Endothelial cell of umbilical vein (primary cell): ENCODE results near the gene JPH2. TPM values are rescaled to one million over a fixed set of nuclear protein-coding genes. Genes with fewer than 3 reads are reported as not detected.

Source experiments
- BruUV-seq: library from RNA; stranded (reverse); fragments of 400-500 nt; replicated peaks from 2 replicates; lab custom pipeline; 2021; lab: Mats Ljungman, UMichigan
- CTCF ChIA-PET: fragments of 300-600, 350-600 bp; sonication (Branson Sonifier 250); formaldehyde crosslinking; loops from one replicate; lab custom pipeline; 2021; ENCODE audit warnings: antibody characterized with exemption, inconsistent platforms; lab: Charles Lee
- POLR2A ChIA-PET: fragments of 300-600, 350-600 bp; sonication (Branson Sonifier 250); formaldehyde crosslinking; loops from one replicate; lab custom pipeline; 2021; ENCODE audit warnings: antibody characterized with exemption, inconsistent platforms; lab: Charles Lee
- DNase-seq: peaks from one replicate; pipeline ENCODE4 v3.0.0-alpha.2; 2011; ENCODE audit warnings: low read depth, low spot score
- FAIRE-seq: peaks from 2 replicates; lab custom pipeline; 2011; peaks lifted over from hg19 to GRCh38; lab: Jason Lieb, UNC
- H2AFZ ChIP-seq: 2 replicates; pipeline ENCODE4 v1.6.0; 2012; ENCODE audit warnings: low read depth, low read length, control low read depth, inconsistent platforms
- H3K27ac ChIP-seq: 2 replicates; pipeline ENCODE4 v1.5.1; 2011; ENCODE audit warnings: low read depth, mild to moderate bottlenecking, control low read depth, low read length, moderate library complexity; ENCODE audit not compliant: insufficient read depth
- H3K27me3 ChIP-seq, 2 experiments: 2 replicates each; pipeline versions ENCODE4 v1.6.0 to v1.6.1; 2011; ENCODE audit warnings: low read length in 2 of 2, mixed read lengths in 1 of 2; ENCODE audit not compliant: control insufficient read depth in 2 of 2, insufficient read depth in 2 of 2
- H3K36me3 ChIP-seq, 2 experiments: 2 replicates in 1 of 2; 3 replicates in 1 of 2; pipeline ENCODE4 v1.5.1; 2011; ENCODE audit warnings: low read length in 2 of 2, mild to moderate bottlenecking in 1 of 2, moderate library complexity in 1 of 2; ENCODE audit not compliant: control insufficient read depth in 2 of 2, insufficient read depth in 2 of 2; ENCODE audit errors: extremely low read depth in 1 of 2
- H3K4me1 ChIP-seq: 3 replicates; pipeline ENCODE4 v1.5.1; 2011; ENCODE audit warnings: mild to moderate bottlenecking, low read length; ENCODE audit not compliant: control insufficient read depth, insufficient read depth; ENCODE audit errors: extremely low read depth
- H3K4me2 ChIP-seq: 2 replicates; pipeline ENCODE4 v1.6.1; 2011; ENCODE audit warnings: low read length, control low read depth, mixed read lengths; ENCODE audit not compliant: insufficient read depth
- H3K4me3 ChIP-seq, 3 experiments: fragments of 200-600 bp in 1 of 3; sonication (generic), shearing (Covaris generic) in 1 of 3; replicated peaks in 1 of 3; 2 replicates each; pipeline ENCODE4 v1.5.1; 2011 to 2016; ENCODE audit warnings: control low read depth in 3 of 3, low read length in 3 of 3, mild to moderate bottlenecking in 2 of 3, inconsistent platforms in 1 of 3, low read depth in 1 of 3, moderate library complexity in 1 of 3; ENCODE audit not compliant: insufficient read depth in 1 of 3
- H3K79me2 ChIP-seq: 2 replicates; pipeline ENCODE4 v1.6.0; 2012; ENCODE audit warnings: low read length, inconsistent platforms; ENCODE audit not compliant: control insufficient read depth, insufficient read depth
- H3K9ac ChIP-seq: replicated peaks from 2 replicates; pipeline ENCODE3; 2011; ENCODE audit warnings: low read length, control low read depth; ENCODE audit not compliant: insufficient read depth; ENCODE audit errors: extremely low read depth
- H3K9me1 ChIP-seq: replicated peaks from 3 replicates; pipeline ENCODE4 v1.6.0; 2011; ENCODE audit warnings: mild to moderate bottlenecking, low read length; ENCODE audit not compliant: control insufficient read depth, insufficient read depth; ENCODE audit errors: extremely low read depth
- H3K9me3 ChIP-seq: replicated peaks from 2 replicates; pipeline ENCODE4 v1.5.1; 2012; ENCODE audit warnings: low read length, inconsistent platforms; ENCODE audit not compliant: control insufficient read depth, insufficient read depth
- H4K20me1 ChIP-seq: replicated peaks from 2 replicates; pipeline ENCODE3; 2011; ENCODE audit warnings: mild to moderate bottlenecking, low read length; ENCODE audit not compliant: control insufficient read depth, insufficient read depth; ENCODE audit errors: extremely low read depth
- CTCF ChIP-seq, 2 donors: IDR thresholded peaks; 1 replicate in 1 of 2; 2 replicates in 1 of 2; pipeline ENCODE4 v1.5.1; 2011; ENCODE audit warnings: low read length in 2 of 2, mild to moderate bottlenecking in 2 of 2, moderate library complexity in 2 of 2, control low read depth in 1 of 2, inconsistent platforms in 1 of 2, low read depth in 1 of 2; ENCODE audit not compliant: insufficient read depth in 1 of 2; ENCODE audit errors: extremely low read depth in 1 of 2
- EZH2 ChIP-seq: IDR thresholded peaks from 2 replicates; pipeline ENCODE4 v1.6.1; 2012; ENCODE audit warnings: borderline replicate concordance, low read depth, mild to moderate bottlenecking, moderate library complexity, low read length, inconsistent platforms; ENCODE audit not compliant: severe bottlenecking
- FOS ChIP-seq: IDR thresholded peaks from 2 replicates; pipeline ENCODE4 v1.6.1; 2011; ENCODE audit warnings: mild to moderate bottlenecking, low read length, moderate library complexity, borderline replicate concordance; ENCODE audit not compliant: insufficient read depth
- MAX ChIP-seq: IDR thresholded peaks from 2 replicates; pipeline ENCODE4 v1.6.1; 2011; ENCODE audit not compliant: insufficient read depth, insufficient read length
- dilution Hi-C: fragments of 300-500 bp; cut with MboI; formaldehyde crosslinking; loops from one replicate; pipeline ENCODE4 v1.15.0; 2019; ENCODE audit warnings: low sequenced_read_pairs; ENCODE audit not compliant: extremely low pct_ligation_motif_present
- intact Hi-C: fragments of 100-400 bp; cut with micrococcal nuclease; formaldehyde crosslinking; loops from one replicate; pipeline ENCODE4 v1.10.0; 2022
- polyA plus RNA-seq, 4 experiments: library from polyadenylated mRNA; depleted of rRNA in 3 of 4; stranded (reverse) in 3 of 4; unstranded in 1 of 4; fragments of >200 nt; gene quantifications; 2 replicates each; pipeline versions ENCODE4 v1.2.1 to v1.2.3, GENCODE V29; 2011 to 2012; ENCODE audit warnings: missing spikeins in 1 of 4
- total RNA-seq: library from RNA; stranded (reverse); gene quantifications from 2 replicates; pipeline ENCODE4 v1.2.3, GENCODE V29; 2021

The JPH2 gene
- total and polyA plus RNA-seq, 2 donors (not counting 3 experiments of a cell fraction or from before 2014, with no cell fraction given), result not detected

GRCh38 chr20:44083220-44083933 is 103.6 kb downstream of the JPH2 start:
- POLR2A ChIA-PET, result no interaction called here
- no peak for DNase-seq

More at GRCh38 chr20:44083220-44083933, 103.6 kb downstream of the JPH2 start:
- no peaks in the 10 kb centered on the region for H3K9me1 ChIP-seq
- no peak overlapping the region for H3K4me3 ChIP-seq
- no TSS peak for BruUV-seq
- H3K4me1 ChIP-seq, result no peaks in the 10 kb centered on the region
- H3K27me3 ChIP-seq, result no peaks in the 10 kb centered on the region
- dilution Hi-C loops, result no loop called here
- TF ChIP-seq MAX (no peak), CTCF (IDR thresholded peaks at IDR 0.05; ENCODE audit: extremely low read depth in 1 of 2, insufficient read depth in 1 of 2, low read depth in 1 of 2, low read length in 2 of 2) (no peak), EZH2 (no peak), FOS (no peak)
- intact Hi-C loops, result no loop called here
- H3K79me2 ChIP-seq, result no peaks in the 10 kb centered on the region
- H4K20me1 ChIP-seq, result no peaks in the 10 kb centered on the region
- no peak overlapping the region for H3K4me2 ChIP-seq
- no peak for FAIRE-seq
- no peak overlapping the region for H3K9ac ChIP-seq
- no peaks in the 10 kb centered on the region for H3K36me3 ChIP-seq
- CTCF ChIA-PET, result interaction anchor here (0.9 to 7.6 kb wide), 6 partner anchors 9 to 634 kb away, joined by 3 to 191 read pairs (median 4); no protein-coding TSS in a partner anchor
- no peak overlapping the region for H3K27ac ChIP-seq
- no peaks in the 10 kb centered on the region for H3K9me3 ChIP-seq
- H2AFZ ChIP-seq, result no peak overlapping the region
